Measurements from ENCODE around the gene ANK2.

Gene ANK2

GRCh38 chr4:113049421-113050370 is at the start of gene ANK2:
ANK2 (plus strand) TSS chr4:113049653; CDS start chr4:113049729, 76 bp downstream.
- peaks cover 4% of the 10 kb centered on the region; the same call in 1 of the 2 replicates for H3K4me1 ChIP-seq (ENCODE audit: control insufficient read depth, insufficient read depth, low read length)
- H3K36me3 ChIP-seq (ENCODE audit: control insufficient read depth, insufficient read depth, low read length) = no peaks in the 10 kb centered on the region
- no peaks in the 10 kb centered on the region for H3K27me3 ChIP-seq (ENCODE audit: control insufficient read depth, insufficient read depth, low read length)
- no peak within 1 kb of the TSS for H3K27ac ChIP-seq (ENCODE audit: low read length)
- DNase-seq (ENCODE audit: low read depth, low spot score) = peak; percentile 61
- WGBS (ENCODE audit: insufficient coverage, insufficient read length) = 100% methylated on average over 2 of the region's 20 CpGs
- no peak within 1 kb of the TSS; the same call in 1 of the 2 replicates for H3K4me3 ChIP-seq (ENCODE audit: low read length)
- H3K9me3 ChIP-seq (ENCODE audit: control insufficient read depth, insufficient read depth, low read length) = no peaks in the 10 kb centered on the region

- WGBS (ENCODE audit: insufficient coverage, insufficient read length) = no CpG with 5 or more reads among the region's 2 CpGs
- no peak for DNase-seq (ENCODE audit: low read depth, low spot score)
- no peaks in the 10 kb centered on the region for H3K36me3 ChIP-seq (ENCODE audit: control insufficient read depth, insufficient read depth, low read length)
- no peak overlapping the region for H3K4me3 ChIP-seq (ENCODE audit: low read length)
- H3K4me1 ChIP-seq (ENCODE audit: control insufficient read depth, insufficient read depth, low read length) = no peaks in the 10 kb centered on the region
- no peak overlapping the region for H3K27ac ChIP-seq (ENCODE audit: low read length)
- H3K9me3 ChIP-seq (ENCODE audit: control insufficient read depth, insufficient read depth, low read length) = no peaks in the 10 kb centered on the region
- H3K27me3 ChIP-seq (ENCODE audit: control insufficient read depth, insufficient read depth, low read length) = no peaks in the 10 kb centered on the region
Measured at GRCh38 chr4:113003841-113004240, 45.6 kb upstream of the ANK2 start.

DNA sequence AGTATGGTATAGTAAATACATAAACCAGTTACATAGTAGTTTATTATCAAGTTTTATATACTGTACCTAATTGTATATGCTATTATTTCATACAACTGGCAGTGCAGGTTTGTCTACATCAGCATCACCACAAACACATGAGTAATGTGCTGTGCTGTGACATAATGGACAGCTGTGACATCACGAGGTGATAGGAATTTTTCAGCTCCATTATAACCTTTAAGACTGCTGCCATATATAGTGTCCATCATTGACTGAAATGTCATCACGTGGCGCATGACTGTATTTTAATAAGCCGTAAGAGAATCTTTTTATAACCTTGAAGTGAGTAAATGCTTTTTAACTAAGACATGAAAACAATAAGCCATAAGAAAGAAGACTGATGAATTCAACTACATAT is 44.8 kb upstream of the ANK2 start:
- Histone ChIP-seq H3K9me3 (ENCODE audit: control insufficient read depth, insufficient read depth, low read length) (no peaks in the 10 kb centered on the region), H3K36me3 (ENCODE audit: control insufficient read depth, insufficient read depth, low read length) (no peaks in the 10 kb centered on the region), H3K4me3 (ENCODE audit: low read length) (no peak overlapping the region), H3K27me3 (ENCODE audit: control insufficient read depth, insufficient read depth, low read length) (no peaks in the 10 kb centered on the region), H3K27ac (ENCODE audit: low read length) (no peak overlapping the region), H3K4me1 (ENCODE audit: control insufficient read depth, insufficient read depth, low read length) (no peaks in the 10 kb centered on the region)
- WGBS (ENCODE audit: insufficient coverage, insufficient read length) = no CpG with 5 or more reads among the region's 4 CpGs
- no peak for DNase-seq (ENCODE audit: low read depth, low spot score)

DNA sequence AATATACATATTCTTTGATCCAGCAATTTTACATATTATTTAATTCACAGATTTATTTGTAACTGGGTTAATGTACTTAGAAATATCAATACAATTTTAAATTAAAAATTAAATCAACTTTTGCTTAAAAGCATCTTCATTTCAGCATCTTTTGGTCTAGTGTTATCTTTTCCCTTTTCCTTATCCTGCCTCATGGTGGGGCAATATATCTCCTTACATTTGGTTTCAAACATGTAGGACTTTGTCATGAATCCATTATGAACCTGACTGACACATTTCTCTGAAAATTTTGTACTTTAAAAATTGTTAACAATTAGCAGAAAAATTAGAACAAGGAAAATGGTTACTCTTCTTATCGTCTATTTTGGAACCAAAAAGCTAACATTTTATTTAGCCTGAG is 42.8 kb upstream of the ANK2 start:
- DNase-seq (ENCODE audit: low read depth, low spot score) = no peak

GRCh38 chr4:113007151-113007550 is 42.3 kb upstream of the ANK2 start:
- no CpG with 5 or more reads among the region's 5 CpGs for WGBS (ENCODE audit: insufficient coverage, insufficient read length)
- Histone ChIP-seq H3K36me3 (ENCODE audit: control insufficient read depth, insufficient read depth, low read length) (no peaks in the 10 kb centered on the region), H3K4me1 (ENCODE audit: control insufficient read depth, insufficient read depth, low read length) (no peaks in the 10 kb centered on the region), H3K9me3 (ENCODE audit: control insufficient read depth, insufficient read depth, low read length) (no peaks in the 10 kb centered on the region), H3K4me3 (ENCODE audit: low read length) (no peak overlapping the region), H3K27me3 (ENCODE audit: control insufficient read depth, insufficient read depth, low read length) (no peaks in the 10 kb centered on the region), H3K27ac (ENCODE audit: low read length) (no peak overlapping the region)
- DNase-seq (ENCODE audit: low read depth, low spot score) = no peak

More for the DNA sequence above, 42.8 kb upstream of the ANK2 start:
- no peaks in the 10 kb centered on the region for H3K9me3 ChIP-seq (ENCODE audit: control insufficient read depth, insufficient read depth, low read length)
- no peak overlapping the region for H3K4me3 ChIP-seq (ENCODE audit: low read length)
- WGBS (ENCODE audit: insufficient coverage, insufficient read length) = no CpG with 5 or more reads among the region's 1 CpG
- H3K4me1 ChIP-seq (ENCODE audit: control insufficient read depth, insufficient read depth, low read length) = no peaks in the 10 kb centered on the region
- H3K27me3 ChIP-seq (ENCODE audit: control insufficient read depth, insufficient read depth, low read length) = no peaks in the 10 kb centered on the region
- H3K36me3 ChIP-seq (ENCODE audit: control insufficient read depth, insufficient read depth, low read length) = no peaks in the 10 kb centered on the region
- no peak overlapping the region for H3K27ac ChIP-seq (ENCODE audit: low read length)

DNA sequence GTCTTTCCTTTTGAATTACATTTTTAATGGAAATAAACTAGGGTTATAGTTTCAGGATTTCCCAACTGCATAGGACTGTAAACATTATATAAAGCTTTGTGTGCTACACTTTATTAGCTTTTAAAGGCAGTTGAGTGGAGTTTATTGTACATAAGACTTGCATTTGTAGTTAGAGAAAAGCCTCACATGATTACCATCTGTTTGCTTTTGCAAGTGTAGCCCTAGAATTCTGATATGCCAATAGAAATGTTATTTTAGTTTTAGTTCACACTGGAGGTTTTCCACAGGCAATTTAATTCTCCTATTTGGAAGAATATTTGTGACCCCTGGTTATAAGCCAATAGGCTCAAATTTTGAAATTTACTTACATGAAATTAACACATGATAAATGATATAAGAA is 41.3 kb upstream of the ANK2 start:
- Histone ChIP-seq H3K4me3 (ENCODE audit: low read length) (no peak overlapping the region), H3K4me1 (ENCODE audit: control insufficient read depth, insufficient read depth, low read length) (no peaks in the 10 kb centered on the region), H3K27ac (ENCODE audit: low read length) (no peak overlapping the region), H3K36me3 (ENCODE audit: control insufficient read depth, insufficient read depth, low read length) (no peaks in the 10 kb centered on the region), H3K27me3 (ENCODE audit: control insufficient read depth, insufficient read depth, low read length) (no peaks in the 10 kb centered on the region), H3K9me3 (ENCODE audit: control insufficient read depth, insufficient read depth, low read length) (no peaks in the 10 kb centered on the region)
- no peak for DNase-seq (ENCODE audit: low read depth, low spot score)

DNA sequence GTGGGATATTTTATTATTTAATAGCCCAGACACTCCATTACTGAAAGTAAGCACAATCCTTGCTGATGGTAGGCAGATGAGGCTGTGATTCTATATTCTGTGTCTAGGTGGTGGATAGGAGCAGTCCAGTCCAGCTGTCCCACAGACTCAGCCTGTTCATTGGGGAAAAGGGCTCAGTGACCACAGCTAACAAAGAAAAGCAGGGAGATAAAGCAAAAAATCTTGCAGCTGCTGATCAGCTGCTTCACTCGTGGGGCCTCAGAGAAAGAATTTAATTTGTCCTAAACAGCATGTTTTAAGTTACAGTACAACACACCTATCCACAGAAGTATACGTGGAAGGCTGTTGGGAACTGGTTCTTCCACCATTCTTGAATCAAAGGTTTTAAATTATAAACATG is 40.7 kb upstream of the ANK2 start:
- DNase-seq (ENCODE audit: low read depth, low spot score) = no peak
- Histone ChIP-seq H3K27ac (ENCODE audit: low read length) (no peak overlapping the region), H3K4me3 (ENCODE audit: low read length) (no peak overlapping the region), H3K9me3 (ENCODE audit: control insufficient read depth, insufficient read depth, low read length) (no peaks in the 10 kb centered on the region), H3K27me3 (ENCODE audit: control insufficient read depth, insufficient read depth, low read length) (no peaks in the 10 kb centered on the region), H3K4me1 (ENCODE audit: control insufficient read depth, insufficient read depth, low read length) (no peaks in the 10 kb centered on the region), H3K36me3 (ENCODE audit: control insufficient read depth, insufficient read depth, low read length) (no peaks in the 10 kb centered on the region)
- no CpG with 5 or more reads among the region's 2 CpGs for WGBS (ENCODE audit: insufficient coverage, insufficient read length)

- Histone ChIP-seq H3K36me3 (ENCODE audit: control insufficient read depth, insufficient read depth, low read length) (no peaks in the 10 kb centered on the region), H3K4me1 (ENCODE audit: control insufficient read depth, insufficient read depth, low read length) (no peaks in the 10 kb centered on the region), H3K27ac (ENCODE audit: low read length) (no peak overlapping the region), H3K4me3 (ENCODE audit: low read length) (no peak overlapping the region), H3K27me3 (ENCODE audit: control insufficient read depth, insufficient read depth, low read length) (no peaks in the 10 kb centered on the region), H3K9me3 (ENCODE audit: control insufficient read depth, insufficient read depth, low read length) (no peaks in the 10 kb centered on the region)
- DNase-seq (ENCODE audit: low read depth, low spot score) = no peak
- WGBS (ENCODE audit: insufficient coverage, insufficient read length) = no CpG with 5 or more reads among the region's 2 CpGs
Measured at GRCh38 chr4:113009461-113009860, 40.0 kb upstream of the ANK2 start.

- no CpG with 5 or more reads among the region's 4 CpGs for whole genome bisulfite sequencing (ENCODE audit: insufficient coverage, insufficient read length)
- H3K27me3 ChIP-seq (ENCODE audit: control insufficient read depth, insufficient read depth, low read length) = no peaks in the 10 kb centered on the region
- no peak overlapping the region for H3K27ac ChIP-seq (ENCODE audit: low read length)
- H3K4me1 ChIP-seq (ENCODE audit: control insufficient read depth, insufficient read depth, low read length) = no peaks in the 10 kb centered on the region
- no peak overlapping the region for H3K4me3 ChIP-seq (ENCODE audit: low read length)
- H3K9me3 ChIP-seq (ENCODE audit: control insufficient read depth, insufficient read depth, low read length) = no peaks in the 10 kb centered on the region
- no peak for DNase-seq (ENCODE audit: low read depth, low spot score)
- no peaks in the 10 kb centered on the region for H3K36me3 ChIP-seq (ENCODE audit: control insufficient read depth, insufficient read depth, low read length)
Measured at GRCh38 chr4:113012122-113012725, 37.2 kb upstream of the ANK2 start.

- Histone ChIP-seq H3K27ac (ENCODE audit: low read length) (no peak overlapping the region), H3K9me3 (ENCODE audit: control insufficient read depth, insufficient read depth, low read length) (no peaks in the 10 kb centered on the region), H3K4me1 (ENCODE audit: control insufficient read depth, insufficient read depth, low read length) (no peaks in the 10 kb centered on the region), H3K36me3 (ENCODE audit: control insufficient read depth, insufficient read depth, low read length) (no peaks in the 10 kb centered on the region), H3K27me3 (ENCODE audit: control insufficient read depth, insufficient read depth, low read length) (no peaks in the 10 kb centered on the region), H3K4me3 (ENCODE audit: low read length) (no peak overlapping the region)
- no peak for DNase-seq (ENCODE audit: low read depth, low spot score)
- WGBS (ENCODE audit: insufficient coverage, insufficient read length) = no CpG with 5 or more reads among the region's 4 CpGs
Measured at GRCh38 chr4:113012786-113013185, 36.7 kb upstream of the ANK2 start.

Data from iPS DF 6.9 (cell line).